ENCODE results near the gene VSIG10L.

- TF ChIP-seq CTCF (IDR thresholded peaks at IDR 0.05) = no peak
- no peak for TF ChIP-seq POLR2A (IDR thresholded peaks at IDR 0.05)
Measured at GRCh38 chr19:51294977-51295375, 47.0 kb downstream of the VSIG10L start.
